ENCODE results near the gene MBTD1.
A peak's percentile ranks its signal among the peaks of the same experiment; 100 is the strongest.
"Not testable (repeated sequence)": the region's sequence is repeated elsewhere in the genome, so short reads cannot be mapped to it uniquely, and the experiment has no call there.

Gene MBTD1

GRCh38 chr17:51259564-51260236 is at the start of gene MBTD1:
Gene MBTD1 (minus strand): TSS chr17:51260049. CDS start chr17:51225161, 34,888 bp downstream.
- peak; percentile 90 to 91 for DNase-seq (ENCODE audit: low read depth in 2 of 2)

- DNase-seq (ENCODE audit: low read depth in 2 of 2) = no peak
Measured at GRCh38 chr17:51305182-51305581, 45.3 kb upstream of the MBTD1 start.

- DNase-seq (ENCODE audit: low read depth in 2 of 2) = no peak
Measured at GRCh38 chr17:51299859-51300258, 40.0 kb upstream of the MBTD1 start.

- no peak for DNase-seq (ENCODE audit: low read depth in 2 of 2)
Measured at GRCh38 chr17:51298508-51299371, 38.9 kb upstream of the MBTD1 start.

GRCh38 chr17:51294338-51294737 is 34.5 kb upstream of the MBTD1 start:
- not testable (repeated sequence) for DNase-seq (ENCODE audit: low read depth in 2 of 2)

GRCh38 chr17:51289696-51290111 is 29.9 kb upstream of the MBTD1 start:
- no peak for DNase-seq (ENCODE audit: low read depth in 2 of 2)

- DNase-seq (ENCODE audit: low read depth in 2 of 2) = no peak
Measured at GRCh38 chr17:51287412-51287811, 27.6 kb upstream of the MBTD1 start.

- DNase-seq (ENCODE audit: low read depth in 2 of 2) = no peak
Measured at GRCh38 chr17:51279183-51279582, 19.3 kb upstream of the MBTD1 start.

GRCh38 chr17:51275381-51275780 is 15.5 kb upstream of the MBTD1 start:
- no peak for DNase-seq (ENCODE audit: low read depth in 2 of 2)

- no peak for DNase-seq (ENCODE audit: low read depth in 2 of 2)
Measured at GRCh38 chr17:51272812-51273211, 13.0 kb upstream of the MBTD1 start.

- DNase-seq (ENCODE audit: low read depth in 2 of 2) = no peak
Measured at GRCh38 chr17:51270636-51271035, 10.8 kb upstream of the MBTD1 start.

- DNase-seq (ENCODE audit: low read depth in 2 of 2) = no peak
Measured at GRCh38 chr17:51269991-51270390, 10.1 kb upstream of the MBTD1 start.

GRCh38 chr17:51264466-51264865 is 4.6 kb upstream of the MBTD1 start:
- DNase-seq (ENCODE audit: low read depth in 2 of 2) = not testable (repeated sequence)

GRCh38 chr17:51263006-51263405 is 3.2 kb upstream of the MBTD1 start:
- no peak for DNase-seq (ENCODE audit: low read depth in 2 of 2)

- DNase-seq (ENCODE audit: low read depth in 2 of 2) = no peak
Measured at GRCh38 chr17:51261024-51261963, 1.4 kb upstream of the MBTD1 start.

- peak; percentile 91 to 95 for DNase-seq (ENCODE audit: low read depth in 2 of 2)
Measured at GRCh38 chr17:51260237-51261023, 581 bp upstream of the MBTD1 start, which contains the start of gene UTP18. Gene UTP18 (plus strand): TSS chr17:51260546. CDS start chr17:51260585, 39 bp downstream.

- DNase-seq (ENCODE audit: low read depth in 2 of 2) = no peak
Measured at GRCh38 chr17:51258756-51259563, 889 bp downstream of the MBTD1 start.

- DNase-seq (ENCODE audit: low read depth in 2 of 2) = no peak
Measured at GRCh38 chr17:51257150-51258081, 2.4 kb downstream of the MBTD1 start.

GRCh38 chr17:51256101-51256500 is 3.7 kb downstream of the MBTD1 start:
- no peak for DNase-seq (ENCODE audit: low read depth in 2 of 2)

All from activated CD8-positive, alpha-beta memory T cell treated with anti-CD3 and anti-CD28 coated beads for 4 hours (primary cell).